ENCODE results near the gene ADAP1.
"Not testable (repeated sequence)": the region's sequence is repeated elsewhere in the genome, so short reads cannot be mapped to it uniquely, and the experiment has no call there.

The ADAP1 gene

GRCh38 chr7:974820-975681, 20.6 kb upstream of the ADAP1 start, which contains the start of gene COX19:
Gene COX19, minus strand, starts transcription at chr7:975549. Its CDS starts 40 bp downstream, at chr7:975509.
- DNase-seq (ENCODE audit: low read depth, low spot score) = peak; percentile 77

GRCh38 chr7:974172-974571, 19.7 kb upstream of the ADAP1 start:
- DNase-seq (ENCODE audit: low read depth, low spot score) = no peak

GRCh38 chr7:973312-973711, 18.8 kb upstream of the ADAP1 start:
- DNase-seq (ENCODE audit: low read depth, low spot score) = no peak

- DNase-seq (ENCODE audit: low read depth, low spot score) = no peak
Observed at GRCh38 chr7:972676-973309, 18.3 kb upstream of the ADAP1 start.

GRCh38 chr7:972110-972509, 17.6 kb upstream of the ADAP1 start:
- no peak for DNase-seq (ENCODE audit: low read depth, low spot score)

- DNase-seq (ENCODE audit: low read depth, low spot score) = no peak
Observed at GRCh38 chr7:970744-971143, 16.3 kb upstream of the ADAP1 start.

GRCh38 chr7:969403-969802, 14.9 kb upstream of the ADAP1 start:
- DNase-seq (ENCODE audit: low read depth, low spot score) = no peak

- no peak for DNase-seq (ENCODE audit: low read depth, low spot score)
Observed at GRCh38 chr7:968205-969105, 14.0 kb upstream of the ADAP1 start.

- no peak for DNase-seq (ENCODE audit: low read depth, low spot score)
Observed at GRCh38 chr7:967361-968082, 13.0 kb upstream of the ADAP1 start.

- no peak for DNase-seq (ENCODE audit: low read depth, low spot score)
Observed at GRCh38 chr7:966291-967069, 12.0 kb upstream of the ADAP1 start.

- DNase-seq (ENCODE audit: low read depth, low spot score) = no peak
Observed at GRCh38 chr7:964401-965231, 10.1 kb upstream of the ADAP1 start.

- no peak for DNase-seq (ENCODE audit: low read depth, low spot score)
Observed at GRCh38 chr7:963236-964078, 9.0 kb upstream of the ADAP1 start.

GRCh38 chr7:962401-963081, 8.1 kb upstream of the ADAP1 start:
- no peak for DNase-seq (ENCODE audit: low read depth, low spot score)

GRCh38 chr7:961546-962400, 7.3 kb upstream of the ADAP1 start:
- no peak for DNase-seq (ENCODE audit: low read depth, low spot score)

- not testable (repeated sequence) for DNase-seq (ENCODE audit: low read depth, low spot score)
Observed at GRCh38 chr7:960972-961371, 6.5 kb upstream of the ADAP1 start.

- no peak for DNase-seq (ENCODE audit: low read depth, low spot score)
Observed at GRCh38 chr7:960269-960871, 5.9 kb upstream of the ADAP1 start.

- DNase-seq (ENCODE audit: low read depth, low spot score) = not testable (repeated sequence)
Observed at GRCh38 chr7:959740-960139, 5.3 kb upstream of the ADAP1 start.

Measured in activated naive CD8-positive, alpha-beta T cell treated with anti-CD3 and anti-CD28 coated beads, Interleukin-2, amount 50 U/mL, for 16 hours (primary cell).